ENCODE measurements around the gene KCNH2. TPM values are rescaled to one million over a fixed set of nuclear protein-coding genes. Genes with fewer than 3 reads are reported as not detected.

KCNH2 gene
- total and polyA plus RNA-seq, 2 of the 13 experiments (the other 11 are each of a cell fraction or from before 2014, with no cell fraction given): 0.09 to 0.11 TPM

DNA sequence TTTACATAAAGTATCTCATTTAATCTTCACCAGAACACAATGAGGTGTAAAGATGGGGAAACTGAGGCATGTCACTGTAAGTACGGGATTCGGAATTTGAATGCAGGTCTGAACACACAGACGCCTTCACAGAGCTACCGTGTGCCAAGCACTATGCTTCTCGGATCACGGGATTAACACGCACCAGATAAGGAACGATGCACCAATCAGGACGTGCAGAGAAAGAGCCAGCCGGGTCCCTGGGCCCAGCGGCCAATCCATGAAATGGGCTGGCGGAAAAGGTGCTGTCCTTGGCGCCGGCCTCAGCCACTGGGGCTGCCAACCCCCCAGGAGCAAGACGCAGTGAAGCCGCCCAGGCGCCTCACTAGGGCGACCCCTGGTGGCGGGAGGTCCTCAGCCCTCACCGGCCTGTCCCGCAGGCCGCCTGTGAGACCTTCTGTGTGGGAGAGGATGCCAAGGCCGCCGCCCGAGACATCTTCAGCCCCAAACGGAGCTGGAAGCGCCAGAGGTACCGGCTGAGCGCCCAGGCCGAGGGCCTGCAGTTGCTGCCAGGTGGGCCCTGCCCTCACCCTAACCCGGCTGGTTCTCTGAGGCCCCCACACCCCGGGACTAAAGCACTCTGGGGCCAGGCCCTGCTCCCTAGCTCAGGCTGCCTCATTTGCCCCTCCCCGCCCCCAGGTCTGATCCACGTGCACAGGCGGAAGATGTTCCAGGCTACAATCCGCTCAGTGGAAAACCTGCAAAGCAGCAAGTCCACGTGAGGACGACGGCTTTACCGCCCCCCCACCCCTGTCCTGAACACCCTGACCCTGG, 30.6 kb upstream of the KCNH2 start (continued):
- no peak for TF ChIP-seq AFF4 (CRISPR knock-in tag; IDR thresholded peaks at IDR 0.05)
- TF ChIP-seq ZNF703 (CRISPR knock-in tag; IDR thresholded peaks at IDR 0.05; ENCODE audit: borderline replicate concordance): peak; percentile 77; the same call in 1 of the 2 replicates
- TF ChIP-seq RELA (CRISPR knock-in tag; IDR thresholded peaks at IDR 0.05): no peak
- no peak for TF ChIP-seq ZNF850 (CRISPR knock-in tag; conservative IDR thresholded peaks at IDR 0.05)
- TF ChIP-seq, protein P1, sequence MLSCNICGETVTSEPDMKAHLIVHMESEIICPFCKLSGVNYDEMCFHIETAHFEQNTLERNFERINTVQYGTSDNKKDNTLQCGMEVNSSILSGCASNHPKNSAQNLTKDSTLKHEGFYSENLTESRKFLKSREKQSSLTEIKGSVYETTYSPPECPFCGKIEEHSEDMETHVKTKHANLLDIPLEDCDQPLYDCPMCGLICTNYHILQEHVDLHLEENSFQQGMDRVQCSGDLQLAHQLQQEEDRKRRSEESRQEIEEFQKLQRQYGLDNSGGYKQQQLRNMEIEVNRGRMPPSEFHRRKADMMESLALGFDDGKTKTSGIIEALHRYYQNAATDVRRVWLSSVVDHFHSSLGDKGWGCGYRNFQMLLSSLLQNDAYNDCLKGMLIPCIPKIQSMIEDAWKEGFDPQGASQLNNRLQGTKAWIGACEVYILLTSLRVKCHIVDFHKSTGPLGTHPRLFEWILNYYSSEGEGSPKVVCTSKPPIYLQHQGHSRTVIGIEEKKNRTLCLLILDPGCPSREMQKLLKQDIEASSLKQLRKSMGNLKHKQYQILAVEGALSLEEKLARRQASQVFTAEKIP (CRISPR knock-in tag; IDR thresholded peaks at IDR 0.05; ENCODE audit: borderline replicate concordance): no peak
- TF ChIP-seq ESRRA (CRISPR knock-in tag; IDR thresholded peaks at IDR 0.05; ENCODE audit: low read depth): no peak
- no peak for TF ChIP-seq ZBTB10 (CRISPR knock-in tag; IDR thresholded peaks at IDR 0.05; ENCODE audit: borderline replicate concordance)
- no peak for TF ChIP-seq NR1H2 (CRISPR knock-in tag; IDR thresholded peaks at IDR 0.05; ENCODE audit: borderline replicate concordance, low read depth)
- TF ChIP-seq GATAD2A (CRISPR knock-in tag; IDR thresholded peaks at IDR 0.05): peak; percentile 55
- no peak for TF ChIP-seq SMARCE1 (IDR thresholded peaks at IDR 0.05; ENCODE audit: borderline replicate concordance)
- TF ChIP-seq ZNF776 (CRISPR knock-in tag; IDR thresholded peaks at IDR 0.05): no peak
- TF ChIP-seq EP300 (IDR thresholded peaks at IDR 0.05; ENCODE audit: low read depth in 2 of 2, low read length in 2 of 2): no peak
- no peak for TF ChIP-seq EP300 (CRISPR knock-in tag; IDR thresholded peaks at IDR 0.05; ENCODE audit: borderline replicate concordance)
- TF ChIP-seq RXRA (CRISPR knock-in tag; IDR thresholded peaks at IDR 0.05): peak; percentile 43; the same call in 1 of the 2 replicates
- no peak for TF ChIP-seq MED13 (CRISPR knock-in tag; IDR thresholded peaks at IDR 0.05)
- TF ChIP-seq HNF1B (CRISPR knock-in tag; IDR thresholded peaks at IDR 0.05): no peak
- TF ChIP-seq ZFP82 (CRISPR knock-in tag; IDR thresholded peaks at IDR 0.05; ENCODE audit: borderline replicate concordance): no peak
- peak; percentile 17; the same call in 1 of the 2 replicates for TF ChIP-seq FOSL2 (CRISPR knock-in tag; IDR thresholded peaks at IDR 0.05)
- TF ChIP-seq ZBTB20 (CRISPR knock-in tag; IDR thresholded peaks at IDR 0.05; ENCODE audit: borderline replicate concordance, low read depth): 0 out of 2 replicates have a peak, but pooled peaks have one; percentile 57
- TF ChIP-seq ZNF331 (CRISPR knock-in tag; IDR thresholded peaks at IDR 0.05): peak; percentile 49; the same call in 1 of the 2 replicates

All from HepG2 (cell line).